ENCODE results near the gene BRK1.

DNA sequence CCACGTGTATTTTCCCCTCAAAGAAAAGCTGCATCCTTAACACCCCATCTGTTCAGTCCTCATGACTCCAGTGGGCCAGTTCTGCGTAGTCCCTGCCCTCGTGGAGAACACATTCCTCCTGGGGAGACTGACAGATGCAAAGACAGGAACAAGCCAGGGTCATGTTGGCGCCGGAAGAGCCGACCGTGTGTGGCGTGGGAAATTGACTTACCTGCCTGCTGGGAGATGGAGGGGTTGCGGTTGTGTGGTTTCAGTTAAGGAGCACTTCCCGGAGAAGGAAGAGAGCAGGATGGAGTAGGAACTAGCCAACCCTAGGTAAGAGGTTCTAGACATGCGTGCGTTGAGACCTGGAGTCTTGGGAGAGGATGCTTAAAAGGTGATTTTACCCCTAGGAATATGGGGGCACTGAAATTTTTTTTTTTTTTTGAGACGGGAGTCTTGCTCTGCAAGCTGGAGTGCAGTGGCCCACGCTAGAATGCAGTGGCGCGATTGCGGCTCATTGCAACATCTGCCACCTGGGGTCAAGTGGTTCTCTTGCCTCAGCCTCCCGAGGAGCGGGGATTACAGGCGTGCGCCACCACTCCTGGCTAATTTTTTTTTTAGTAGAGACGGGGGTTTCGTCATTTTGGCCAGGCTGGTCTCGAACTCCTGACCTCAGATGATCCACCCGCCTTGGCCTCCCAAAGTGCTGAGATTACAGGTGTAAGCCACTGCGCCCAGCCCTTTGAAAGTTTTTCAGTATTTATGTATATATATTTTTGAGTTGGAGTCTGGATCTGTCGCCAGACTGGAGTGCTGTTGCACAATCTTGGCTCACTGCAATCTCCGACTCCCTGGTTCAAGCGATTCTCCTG, 27.5 kb downstream of the BRK1 start:
- TF ChIP-seq POLR2AphosphoS5 (IDR thresholded peaks at IDR 0.05) (no peak), POLR2A (IDR thresholded peaks at IDR 0.05) (no peak)
- TF ChIP-seq, protein P1, sequence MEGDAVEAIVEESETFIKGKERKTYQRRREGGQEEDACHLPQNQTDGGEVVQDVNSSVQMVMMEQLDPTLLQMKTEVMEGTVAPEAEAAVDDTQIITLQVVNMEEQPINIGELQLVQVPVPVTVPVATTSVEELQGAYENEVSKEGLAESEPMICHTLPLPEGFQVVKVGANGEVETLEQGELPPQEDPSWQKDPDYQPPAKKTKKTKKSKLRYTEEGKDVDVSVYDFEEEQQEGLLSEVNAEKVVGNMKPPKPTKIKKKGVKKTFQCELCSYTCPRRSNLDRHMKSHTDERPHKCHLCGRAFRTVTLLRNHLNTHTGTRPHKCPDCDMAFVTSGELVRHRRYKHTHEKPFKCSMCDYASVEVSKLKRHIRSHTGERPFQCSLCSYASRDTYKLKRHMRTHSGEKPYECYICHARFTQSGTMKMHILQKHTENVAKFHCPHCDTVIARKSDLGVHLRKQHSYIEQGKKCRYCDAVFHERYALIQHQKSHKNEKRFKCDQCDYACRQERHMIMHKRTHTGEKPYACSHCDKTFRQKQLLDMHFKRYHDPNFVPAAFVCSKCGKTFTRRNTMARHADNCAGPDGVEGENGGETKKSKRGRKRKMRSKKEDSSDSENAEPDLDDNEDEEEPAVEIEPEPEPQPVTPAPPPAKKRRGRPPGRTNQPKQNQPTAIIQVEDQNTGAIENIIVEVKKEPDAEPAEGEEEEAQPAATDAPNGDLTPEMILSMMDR (IDR thresholded peaks at IDR 0.05): no peak
